Effector memory CD4-positive, alpha-beta T cell (primary cell): ENCODE results near the gene WDR91.
"Not testable (repeated sequence)": the region's sequence is repeated elsewhere in the genome, so short reads cannot be mapped to it uniquely, and the experiment has no call there.

ENCODE experiments used
- DNase-seq, 3 donors: peaks; one replicate each; pipeline ENCODE4 v3.0.0-alpha.2; 2020
- H3K27ac ChIP-seq: 2 replicates; pipeline ENCODE4 v1.7.0; 2013; ENCODE audit warnings: mild to moderate bottlenecking, low read length, moderate library complexity; ENCODE audit not compliant: insufficient read depth, poor library complexity, severe bottlenecking
- H3K27me3 ChIP-seq: replicated peaks from 2 replicates; pipeline ENCODE4 v1.7.0; 2013; ENCODE audit warnings: mild to moderate bottlenecking, low read length; ENCODE audit not compliant: insufficient read depth, control insufficient read depth, poor library complexity, severe bottlenecking
- H3K36me3 ChIP-seq: 2 replicates; pipeline ENCODE4 v1.7.0; 2013; ENCODE audit warnings: mild to moderate bottlenecking, low read length, moderate library complexity; ENCODE audit not compliant: control insufficient read depth, insufficient read depth
- H3K4me1 ChIP-seq: 2 replicates; pipeline ENCODE4 v1.7.0; 2013; ENCODE audit warnings: low read length, mild to moderate bottlenecking; ENCODE audit not compliant: control insufficient read depth, insufficient read depth, poor library complexity, severe bottlenecking
- H3K4me3 ChIP-seq: 2 replicates; pipeline ENCODE4 v1.7.0; 2013; ENCODE audit warnings: low read length, low read depth, mild to moderate bottlenecking; ENCODE audit not compliant: insufficient read depth, poor library complexity, severe bottlenecking
- H3K9me3 ChIP-seq: 2 replicates; pipeline ENCODE4 v1.7.0; 2013; ENCODE audit warnings: mild to moderate bottlenecking, low read length, moderate library complexity; ENCODE audit not compliant: control insufficient read depth

The WDR91 gene

GRCh38 chr7:135233570-135233969, 22.2 kb upstream of the WDR91 start, which contains the start of gene STRA8:
Gene STRA8, plus strand, starts transcription at chr7:135233838. Its CDS starts 6,687 bp downstream, at chr7:135240525.
- Histone ChIP-seq H3K4me1 (no peaks in the 10 kb centered on the region), H3K36me3 (no peaks in the 10 kb centered on the region), H3K9me3 (no peaks in the 10 kb centered on the region), H3K27ac (no peak within 1 kb of the TSS), H3K4me3 (no peak within 1 kb of the TSS), H3K27me3 (no peaks in the 10 kb centered on the region)
- DNase-seq = no peak

GRCh38 chr7:135232720-135233119, 21.4 kb upstream of the WDR91 start:
- Histone ChIP-seq H3K4me3 (no peak overlapping the region), H3K27ac (no peak overlapping the region), H3K27me3 (no peaks in the 10 kb centered on the region), H3K36me3 (no peaks in the 10 kb centered on the region), H3K9me3 (no peaks in the 10 kb centered on the region), H3K4me1 (no peaks in the 10 kb centered on the region)
- no peak for DNase-seq

- H3K4me3 ChIP-seq = no peak overlapping the region
- no peaks in the 10 kb centered on the region for H3K9me3 ChIP-seq
- H3K27ac ChIP-seq = no peak overlapping the region
- H3K27me3 ChIP-seq = no peaks in the 10 kb centered on the region
- H3K36me3 ChIP-seq = no peaks in the 10 kb centered on the region
- DNase-seq = no peak
- H3K4me1 ChIP-seq = no peaks in the 10 kb centered on the region
Observed at GRCh38 chr7:135232087-135232486, 20.8 kb upstream of the WDR91 start.

GRCh38 chr7:135231686-135232085, 20.4 kb upstream of the WDR91 start:
- Histone ChIP-seq H3K36me3 (no peaks in the 10 kb centered on the region), H3K27me3 (no peaks in the 10 kb centered on the region), H3K9me3 (no peaks in the 10 kb centered on the region), H3K4me3 (no peak overlapping the region), H3K27ac (no peak overlapping the region), H3K4me1 (no peaks in the 10 kb centered on the region)
- DNase-seq = no peak

GRCh38 chr7:135224027-135224426, 12.7 kb upstream of the WDR91 start:
- Histone ChIP-seq H3K4me1 (no peaks in the 10 kb centered on the region), H3K4me3 (no peak overlapping the region), H3K27me3 (no peaks in the 10 kb centered on the region), H3K27ac (no peak overlapping the region), H3K9me3 (no peaks in the 10 kb centered on the region), H3K36me3 (no peaks in the 10 kb centered on the region)
- no peak for DNase-seq

GRCh38 chr7:135217645-135218509, 6.6 kb upstream of the WDR91 start:
- H3K4me1 ChIP-seq = no peaks in the 10 kb centered on the region
- no peaks in the 10 kb centered on the region for H3K27me3 ChIP-seq
- H3K4me3 ChIP-seq = no peak overlapping the region
- no peak overlapping the region for H3K27ac ChIP-seq
- H3K36me3 ChIP-seq = no peaks in the 10 kb centered on the region
- no peaks in the 10 kb centered on the region for H3K9me3 ChIP-seq
- no peak for DNase-seq

GRCh38 chr7:135215698-135216097, 4.4 kb upstream of the WDR91 start:
- Histone ChIP-seq H3K36me3 (no peaks in the 10 kb centered on the region), H3K4me3 (no peak overlapping the region), H3K27me3 (no peaks in the 10 kb centered on the region), H3K4me1 (peaks cover 2% of the 10 kb centered on the region), H3K27ac (no peak overlapping the region), H3K9me3 (no peaks in the 10 kb centered on the region)
- DNase-seq = no peak

GRCh38 chr7:135215180-135215579, 3.9 kb upstream of the WDR91 start:
- no peak overlapping the region for H3K27ac ChIP-seq
- no peaks in the 10 kb centered on the region for H3K36me3 ChIP-seq
- H3K9me3 ChIP-seq = no peaks in the 10 kb centered on the region
- peaks cover 7% of the 10 kb centered on the region for H3K4me1 ChIP-seq
- H3K27me3 ChIP-seq = no peaks in the 10 kb centered on the region
- no peak for DNase-seq
- H3K4me3 ChIP-seq = no peak overlapping the region

- H3K27ac ChIP-seq = no peak overlapping the region
- peaks cover 7% of the 10 kb centered on the region for H3K4me1 ChIP-seq
- no peaks in the 10 kb centered on the region for H3K36me3 ChIP-seq
- no peaks in the 10 kb centered on the region for H3K9me3 ChIP-seq
- H3K27me3 ChIP-seq = no peaks in the 10 kb centered on the region
- no peak for DNase-seq
- no peak overlapping the region for H3K4me3 ChIP-seq
Observed at GRCh38 chr7:135213831-135214230, 2.5 kb upstream of the WDR91 start.

- H3K27me3 ChIP-seq, H3K9me3 ChIP-seq, H3K4me1 ChIP-seq, H3K36me3 ChIP-seq, DNase-seq: not testable (repeated sequence)
- H3K4me3 ChIP-seq = peak overlapping the region; percentile 100
- H3K27ac ChIP-seq = peak overlapping the region; percentile 64
Observed at GRCh38 chr7:135211946-135212685, 790 bp upstream of the WDR91 start.
